ENCODE measurements around the gene OXCT2.
"Not testable (repeated sequence)": the region's sequence is repeated elsewhere in the genome, so short reads cannot be mapped to it uniquely, and the experiment has no call there.

The OXCT2 gene

DNA sequence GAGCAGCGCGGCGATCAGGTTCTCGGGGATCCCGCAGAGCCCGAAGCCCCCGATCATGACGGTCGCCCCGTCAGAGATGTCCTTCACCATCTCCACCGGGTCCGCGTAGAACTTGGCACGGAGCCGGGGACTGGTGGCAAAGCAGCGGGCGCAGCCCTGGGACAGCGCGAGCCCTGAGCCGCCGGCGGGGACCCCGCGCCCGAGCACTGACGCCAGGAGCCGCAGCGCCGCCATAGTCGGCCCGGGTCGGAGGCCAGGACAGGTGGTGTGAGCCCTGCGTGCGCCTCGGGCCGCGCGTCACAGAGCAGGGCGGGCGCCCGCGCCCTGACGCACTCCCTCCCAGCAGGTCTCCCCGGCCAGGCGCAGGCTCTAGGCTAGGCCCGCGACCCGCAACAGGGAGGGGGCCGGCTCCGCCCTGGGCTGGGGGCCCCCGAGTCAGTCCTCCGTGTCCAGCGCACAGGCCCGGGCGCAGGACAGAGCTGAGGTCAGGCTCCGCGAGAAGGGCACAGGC lies at the start of gene OXCT2:
Gene OXCT2 (minus strand): TSS at position 327 of the 511 bp plus-strand sequence. CDS start 93 bp downstream, at position 234.
- not testable (repeated sequence) for DNase-seq (ENCODE audit: low read depth)

DNA sequence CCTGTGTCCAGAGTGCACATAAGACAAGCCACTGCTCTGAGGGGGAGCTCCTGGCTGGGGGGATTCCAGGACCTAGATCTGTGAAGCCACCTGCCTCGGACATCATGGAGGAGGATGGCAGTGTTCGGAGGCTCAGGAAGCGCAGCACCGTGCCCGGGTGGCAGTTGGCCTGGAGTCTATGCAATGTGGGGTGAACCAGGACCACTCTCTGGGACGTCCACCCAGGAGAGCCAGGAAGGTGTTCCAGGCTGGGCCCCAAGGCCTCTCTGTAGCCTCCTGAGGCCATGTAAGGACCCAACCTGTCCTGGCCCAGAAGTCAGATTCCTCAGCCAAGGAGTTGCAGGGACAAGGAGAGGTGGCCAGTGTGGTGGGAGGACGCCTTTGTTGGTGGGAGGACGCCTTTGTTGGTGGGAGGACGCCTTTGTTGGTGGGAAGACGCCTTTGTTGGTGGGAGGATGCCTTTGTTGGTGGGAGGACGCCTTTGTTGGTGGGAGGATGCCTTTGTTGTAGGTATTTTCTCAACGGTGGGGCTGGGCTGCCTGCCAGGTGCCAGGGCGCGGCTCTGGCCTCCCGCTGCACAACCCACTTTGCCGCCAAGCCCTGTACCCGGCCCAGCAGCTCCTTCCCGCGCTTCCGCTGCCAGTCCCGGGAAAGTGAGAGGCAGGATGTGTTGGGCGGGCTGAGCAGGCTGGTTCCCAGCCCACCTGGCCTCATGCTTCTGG lies 48.1 kb upstream of the OXCT2 start:
- DNase-seq (ENCODE audit: low read depth): no peak

DNA sequence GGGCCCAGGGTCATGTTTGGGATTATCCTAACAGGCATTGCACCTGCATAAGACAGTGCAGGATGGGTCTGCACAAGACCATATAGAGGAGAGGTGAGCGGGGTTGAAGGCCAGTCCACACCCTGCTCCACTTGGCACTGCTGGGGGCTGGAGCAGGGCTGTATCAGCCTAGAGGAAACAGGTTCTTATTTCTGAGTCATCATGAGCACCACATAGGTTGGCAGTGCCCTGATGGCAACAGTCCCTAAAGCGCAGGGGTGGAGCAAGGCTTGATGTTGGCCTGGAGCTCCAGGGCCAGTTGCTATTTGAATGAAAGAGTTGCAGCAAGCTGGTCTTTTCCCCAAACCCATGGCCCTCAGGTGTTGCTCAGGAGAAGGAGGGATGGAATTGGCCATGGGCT lies 47.3 kb upstream of the OXCT2 start:
- DNase-seq (ENCODE audit: low read depth): no peak

DNA sequence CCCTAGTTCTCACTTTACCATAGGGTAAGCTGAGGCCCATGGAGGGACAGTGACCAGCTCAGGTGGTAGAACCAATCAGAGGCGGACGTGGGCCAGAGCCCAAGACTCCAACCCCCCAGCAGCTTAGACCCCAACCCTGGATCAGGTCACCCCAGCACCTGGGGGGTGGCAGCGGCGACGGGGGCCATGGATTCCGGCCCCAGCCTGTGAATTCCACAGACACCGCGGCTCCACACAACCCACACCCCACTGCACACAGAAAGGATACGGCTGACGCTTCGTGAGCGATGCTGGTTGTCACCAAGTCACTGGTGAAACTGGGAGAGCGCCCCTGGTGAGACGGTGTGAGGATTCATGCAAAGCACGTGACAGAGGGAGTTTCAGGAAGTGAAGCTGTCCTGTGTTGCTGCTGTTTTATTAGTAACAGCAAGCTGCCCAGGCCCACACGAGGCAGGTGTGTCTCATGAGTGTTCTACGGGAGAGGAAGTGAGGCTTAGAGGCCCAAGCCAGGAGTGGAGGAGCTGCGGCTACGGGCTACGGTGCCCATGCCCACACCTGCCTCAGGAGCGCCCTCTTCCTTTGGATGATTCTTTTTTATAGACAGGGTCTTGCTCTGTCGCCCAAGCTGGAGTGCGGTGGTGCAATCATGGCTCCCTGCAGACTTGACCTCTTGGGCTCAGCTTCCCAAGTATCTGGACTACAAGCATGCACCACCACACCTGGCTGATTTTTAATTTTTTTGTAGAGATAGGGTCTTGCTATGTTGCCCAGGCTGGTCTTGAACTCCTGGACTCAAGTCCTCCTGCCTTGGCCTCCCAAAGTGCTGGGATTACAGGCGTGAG lies 46.2 kb upstream of the OXCT2 start:
- not testable (repeated sequence) for DNase-seq (ENCODE audit: low read depth)

DNA sequence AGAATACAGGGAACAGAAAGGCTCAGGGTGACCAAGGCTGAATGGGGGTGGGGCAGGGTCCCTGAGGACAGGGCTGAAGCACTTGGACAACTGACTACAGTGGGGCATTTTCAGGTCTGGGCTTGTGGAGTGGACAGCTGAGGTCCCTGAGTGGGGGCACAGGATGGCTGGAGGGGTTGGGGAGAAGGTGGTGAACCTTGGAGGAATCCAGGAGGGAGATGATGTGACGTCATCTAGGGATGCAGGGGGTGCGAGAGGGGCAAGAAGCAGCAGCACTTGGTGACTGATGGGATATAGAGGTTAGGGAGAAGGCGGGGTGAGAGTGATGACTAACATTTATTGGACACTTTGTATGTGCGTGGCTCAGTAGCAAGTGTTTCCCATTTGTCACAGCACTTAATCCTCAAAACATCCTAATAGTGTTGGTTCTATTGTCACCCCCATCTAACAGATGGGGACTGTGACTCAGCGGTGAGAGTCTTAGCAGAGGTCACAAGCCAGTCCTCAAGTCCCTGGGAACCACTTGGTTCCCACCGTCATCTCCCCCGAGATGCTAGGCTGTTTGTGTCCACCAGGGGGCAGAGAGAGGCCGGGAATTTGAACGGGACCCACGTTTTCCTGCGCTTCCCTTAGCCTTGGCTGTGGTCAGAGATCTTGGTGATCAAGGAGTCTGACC lies 45.4 kb upstream of the OXCT2 start:
- peak; percentile 59 for DNase-seq (ENCODE audit: low read depth)

DNA sequence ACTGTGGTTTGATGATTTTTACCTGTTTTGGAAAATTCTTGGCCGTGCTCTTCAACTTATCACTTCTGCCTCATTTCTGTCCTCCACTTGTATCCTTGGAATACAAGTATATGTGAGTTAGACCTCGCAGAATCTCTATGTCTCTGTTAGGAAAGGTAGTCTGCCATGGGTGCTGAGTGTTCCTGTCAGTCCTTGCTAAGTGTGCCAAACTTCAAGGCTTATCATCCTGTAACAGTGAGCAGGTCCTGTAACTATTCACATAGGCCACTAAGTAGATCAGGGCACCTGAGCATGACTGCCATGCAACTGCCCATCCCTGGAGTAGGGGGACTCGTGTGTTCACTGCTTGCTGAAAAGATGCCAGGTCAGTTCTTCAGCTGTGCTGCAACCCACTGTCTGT lies 41.8 kb upstream of the OXCT2 start:
- DNase-seq (ENCODE audit: low read depth): no peak

DNA sequence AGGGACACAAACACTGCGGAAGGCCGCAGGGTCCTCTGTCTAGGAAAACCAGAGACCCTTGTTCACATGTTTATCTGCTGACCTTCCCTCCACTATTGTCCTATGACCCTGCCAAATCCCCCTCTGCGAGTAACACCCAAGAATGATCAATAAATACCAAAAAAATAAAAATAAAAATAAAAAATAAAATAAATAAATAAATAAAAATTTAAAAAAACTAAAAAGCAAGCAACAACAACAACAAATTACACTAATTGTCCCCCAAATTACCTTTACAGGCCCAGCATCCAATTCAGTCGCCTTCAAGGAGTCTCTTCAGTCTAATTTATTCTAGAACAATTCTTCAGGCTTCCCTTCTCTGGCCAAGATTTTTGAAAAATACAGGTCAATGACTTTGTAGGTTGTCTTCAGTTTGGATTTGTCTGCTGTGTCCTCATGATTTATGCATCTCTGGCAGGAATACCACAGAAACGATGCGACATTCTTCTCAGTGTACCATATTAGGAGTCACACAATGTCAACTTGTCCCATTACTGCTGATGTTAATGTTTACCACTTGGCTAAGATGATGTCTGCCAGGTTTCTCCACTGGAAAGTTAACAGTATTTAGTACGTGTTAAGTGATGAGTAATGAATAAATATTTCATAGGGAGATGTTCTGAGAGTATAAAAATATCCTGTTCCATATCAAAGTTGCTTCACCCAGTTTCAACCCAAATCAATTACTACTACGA lies 37.8 kb upstream of the OXCT2 start:
- no peak for DNase-seq (ENCODE audit: low read depth)

DNA sequence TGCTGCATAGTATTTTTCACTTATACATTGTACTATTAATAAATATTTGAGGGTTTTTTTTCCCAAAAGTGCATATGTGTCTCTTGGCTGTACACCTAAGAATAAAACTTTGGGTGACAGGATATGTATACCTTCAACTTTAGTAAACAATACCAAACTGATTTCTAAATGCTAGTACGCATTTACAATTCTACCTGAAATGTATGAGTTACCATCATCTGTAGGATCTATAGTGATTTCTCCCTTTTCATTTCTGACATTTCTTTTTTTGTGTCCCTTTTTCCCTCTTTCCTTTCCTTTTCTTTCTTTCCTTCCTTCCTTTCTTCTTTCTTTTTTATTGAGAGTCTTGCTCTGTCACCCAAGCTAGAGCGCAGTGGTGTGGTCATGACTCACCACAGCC lies 34.2 kb upstream of the OXCT2 start:
- DNase-seq (ENCODE audit: low read depth): no peak

DNA sequence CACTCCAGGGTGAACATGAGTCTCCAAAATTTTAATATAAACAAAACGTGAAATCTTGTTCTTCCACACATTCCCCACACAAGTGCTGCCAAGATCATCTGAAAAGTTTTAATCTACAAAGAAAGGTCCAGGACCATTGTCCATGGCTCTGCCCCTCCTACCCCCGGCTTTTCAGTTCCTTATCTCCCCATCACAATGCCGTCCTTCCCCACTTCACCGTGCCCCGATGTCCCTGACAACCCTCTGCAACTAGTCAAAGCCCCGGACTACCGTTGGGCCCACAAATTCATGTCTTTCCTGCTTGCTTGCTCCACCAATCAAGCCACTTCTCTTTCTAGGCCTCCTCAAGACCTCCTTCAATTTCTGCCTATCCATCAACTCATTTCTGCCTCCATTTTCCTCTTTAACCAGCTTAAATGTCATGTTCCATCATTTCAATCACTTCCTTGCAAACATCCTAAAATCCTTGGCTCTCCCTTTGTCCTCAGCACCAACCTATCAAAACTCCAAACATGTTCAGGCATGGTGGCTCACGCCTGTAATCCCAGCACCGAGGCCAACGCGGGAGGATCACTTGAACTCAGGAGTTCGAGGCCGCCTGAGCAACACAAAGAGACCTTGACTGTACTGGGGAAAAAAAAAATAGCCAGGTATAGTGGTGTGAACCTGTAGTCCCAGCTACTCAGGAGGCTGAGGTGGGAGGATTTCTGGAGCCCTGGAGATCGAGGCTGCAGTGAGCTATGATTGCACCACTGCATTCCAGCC lies 31.5 kb upstream of the OXCT2 start:
- DNase-seq (ENCODE audit: low read depth): no peak

DNA sequence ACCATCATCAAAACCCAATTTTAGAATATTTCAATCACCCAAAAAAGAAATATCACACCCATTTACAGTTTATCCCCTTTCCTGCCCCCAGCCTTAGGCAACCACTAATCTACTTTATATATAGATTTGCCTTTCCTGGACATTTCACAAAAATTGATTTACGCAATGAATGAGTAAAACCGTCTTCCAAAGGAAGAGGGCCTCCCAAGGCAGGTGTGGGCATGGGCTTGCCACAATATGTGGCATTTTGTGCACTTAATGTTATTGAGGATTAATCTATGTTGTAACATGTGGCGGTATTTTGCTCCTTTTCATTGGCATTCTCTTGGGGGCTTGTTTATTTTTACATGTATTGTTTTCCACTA lies 29.3 kb upstream of the OXCT2 start:
- DNase-seq (ENCODE audit: low read depth): no peak

DNA sequence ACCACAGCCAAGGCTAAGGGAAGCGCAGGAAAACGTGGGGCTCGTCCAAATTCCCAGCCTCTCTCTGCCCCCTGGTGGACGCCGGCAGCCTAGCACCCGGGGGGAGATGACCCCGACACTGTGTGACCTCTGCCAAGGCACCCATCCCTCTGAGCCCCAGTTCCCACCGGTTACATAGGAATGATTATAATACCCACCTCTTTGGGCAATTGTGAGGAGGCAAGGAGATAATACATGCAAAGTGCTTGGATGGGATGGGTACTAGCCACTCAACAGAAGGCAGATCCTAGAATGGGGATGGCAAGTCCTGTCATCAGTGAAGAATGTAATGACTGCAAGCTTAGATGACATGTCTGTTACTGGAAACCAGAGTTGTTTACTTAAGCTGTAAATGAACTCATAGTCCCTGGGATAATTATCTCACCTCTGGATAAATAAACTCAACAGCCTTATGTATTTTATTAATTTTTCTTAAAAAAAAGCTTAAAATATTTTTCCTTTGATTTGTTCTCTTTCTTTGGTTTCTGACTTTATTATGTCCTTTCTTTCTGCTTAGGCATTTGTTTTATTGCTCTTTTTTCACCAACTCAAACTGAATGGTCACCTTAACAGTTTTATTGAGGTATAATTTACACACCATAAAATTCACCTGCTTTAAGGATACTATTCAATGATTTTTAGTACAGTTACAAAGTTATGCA lies 28.8 kb upstream of the OXCT2 start:
- DNase-seq (ENCODE audit: low read depth): peak; percentile 61

DNA sequence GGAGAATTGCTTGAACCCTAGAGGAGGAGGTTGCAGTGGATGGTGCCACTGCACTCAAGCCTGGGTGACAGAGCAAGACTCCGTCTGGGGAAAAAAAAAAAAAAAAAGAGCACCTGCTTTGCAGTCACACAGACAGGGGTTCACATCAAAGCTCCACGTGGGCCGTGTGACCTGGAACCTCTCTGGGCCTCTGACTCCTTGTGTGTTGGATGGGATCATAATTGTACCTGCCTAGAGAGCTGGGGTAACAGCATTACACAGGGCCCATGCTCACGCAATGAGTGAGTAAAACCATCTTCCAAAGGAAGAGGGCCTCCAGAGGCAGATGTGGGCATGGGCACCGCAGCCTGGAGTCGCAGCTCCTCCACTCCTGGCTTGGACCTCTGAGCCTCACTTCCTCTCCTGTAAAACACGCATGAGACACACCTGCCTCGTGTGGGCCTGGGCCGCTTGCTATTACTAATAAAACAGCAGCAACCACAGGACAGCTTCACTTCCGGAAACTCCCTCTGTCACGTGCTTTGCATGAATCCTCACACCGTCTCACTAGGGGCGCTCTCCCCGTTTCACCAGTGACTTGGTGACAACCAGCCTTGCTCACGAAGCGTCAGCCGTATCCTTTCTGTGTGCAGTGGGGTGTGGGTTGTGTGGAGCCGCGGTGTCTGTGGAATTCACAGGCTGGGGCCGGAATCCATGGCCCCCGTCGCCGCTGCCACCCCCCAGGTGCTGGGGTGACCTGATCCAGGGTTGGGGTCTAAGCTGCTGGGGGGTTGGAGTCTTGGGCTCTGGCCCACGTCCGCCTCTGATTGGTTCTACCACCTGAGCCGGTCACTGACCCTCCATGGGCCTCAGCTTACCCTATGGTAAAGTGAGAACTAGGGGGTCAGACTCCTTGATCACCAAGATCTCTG lies 28.0 kb upstream of the OXCT2 start:
- peak; percentile 12 for DNase-seq (ENCODE audit: low read depth)

DNA sequence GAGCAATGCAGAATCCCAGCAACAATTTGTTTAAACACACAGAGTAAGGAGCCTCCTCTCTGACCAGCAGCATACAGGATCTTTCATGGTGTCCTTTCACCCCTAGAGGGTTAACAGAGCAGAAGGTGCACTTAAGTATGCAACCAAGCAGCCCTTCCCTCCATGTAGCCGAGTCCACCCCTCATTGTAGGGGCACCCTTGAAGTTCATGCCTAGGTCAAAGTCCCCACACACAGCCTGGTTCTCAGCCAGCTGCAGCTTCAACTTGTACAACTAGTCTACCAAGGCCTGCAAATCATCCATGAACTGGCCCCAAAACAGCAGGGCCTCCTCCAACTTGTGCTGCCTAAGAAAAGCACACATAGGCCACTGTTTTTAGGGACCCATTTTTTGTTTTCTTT lies 24.5 kb upstream of the OXCT2 start:
- no peak for DNase-seq (ENCODE audit: low read depth)

DNA sequence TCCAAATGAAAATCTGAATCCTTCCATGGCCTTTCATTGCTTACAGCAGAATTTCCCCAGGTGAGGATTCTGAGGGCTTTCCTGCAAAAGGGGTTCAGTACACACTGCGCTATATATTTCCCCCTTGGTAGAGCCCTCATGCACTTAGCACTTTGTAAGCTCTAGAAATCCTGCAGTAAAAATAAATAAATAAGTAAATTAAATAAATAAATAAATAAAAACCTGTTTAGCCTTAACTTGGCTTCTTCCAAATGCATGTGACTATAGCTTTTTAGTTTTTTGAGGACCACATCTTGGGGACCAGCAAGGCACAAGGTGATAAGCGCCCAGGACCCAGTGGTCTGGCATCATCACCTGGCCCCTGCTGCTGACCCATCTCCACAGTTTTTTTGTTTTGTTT lies 20.7 kb upstream of the OXCT2 start:
- no peak for DNase-seq (ENCODE audit: low read depth)

DNA sequence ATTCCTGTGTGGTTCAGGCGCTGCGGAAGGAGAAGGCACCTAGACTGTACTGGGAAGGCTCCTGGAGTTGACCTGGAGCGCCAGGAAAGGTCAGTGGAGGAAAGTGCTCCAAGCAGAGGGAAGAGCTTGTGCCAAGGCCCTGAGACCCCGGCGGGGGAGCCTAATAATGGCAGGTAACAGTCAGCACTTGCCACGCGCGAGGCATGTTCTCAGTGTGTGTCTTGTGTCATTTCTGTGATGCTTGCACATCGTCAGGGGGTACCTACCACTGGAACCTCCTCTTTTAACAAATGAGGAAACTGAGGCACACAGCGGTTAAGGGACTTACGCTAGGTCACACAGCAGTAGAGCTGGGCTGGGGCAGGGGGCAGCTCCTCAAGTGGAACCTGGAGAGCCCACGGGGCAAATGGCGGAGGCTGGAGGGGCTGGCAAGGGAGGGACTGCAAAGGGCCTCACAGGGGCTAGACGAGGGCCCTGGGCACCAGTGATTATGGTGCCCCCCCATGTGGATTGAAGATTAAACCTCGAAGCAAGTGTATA lies 18.5 kb upstream of the OXCT2 start:
- no peak for DNase-seq (ENCODE audit: low read depth)

DNA sequence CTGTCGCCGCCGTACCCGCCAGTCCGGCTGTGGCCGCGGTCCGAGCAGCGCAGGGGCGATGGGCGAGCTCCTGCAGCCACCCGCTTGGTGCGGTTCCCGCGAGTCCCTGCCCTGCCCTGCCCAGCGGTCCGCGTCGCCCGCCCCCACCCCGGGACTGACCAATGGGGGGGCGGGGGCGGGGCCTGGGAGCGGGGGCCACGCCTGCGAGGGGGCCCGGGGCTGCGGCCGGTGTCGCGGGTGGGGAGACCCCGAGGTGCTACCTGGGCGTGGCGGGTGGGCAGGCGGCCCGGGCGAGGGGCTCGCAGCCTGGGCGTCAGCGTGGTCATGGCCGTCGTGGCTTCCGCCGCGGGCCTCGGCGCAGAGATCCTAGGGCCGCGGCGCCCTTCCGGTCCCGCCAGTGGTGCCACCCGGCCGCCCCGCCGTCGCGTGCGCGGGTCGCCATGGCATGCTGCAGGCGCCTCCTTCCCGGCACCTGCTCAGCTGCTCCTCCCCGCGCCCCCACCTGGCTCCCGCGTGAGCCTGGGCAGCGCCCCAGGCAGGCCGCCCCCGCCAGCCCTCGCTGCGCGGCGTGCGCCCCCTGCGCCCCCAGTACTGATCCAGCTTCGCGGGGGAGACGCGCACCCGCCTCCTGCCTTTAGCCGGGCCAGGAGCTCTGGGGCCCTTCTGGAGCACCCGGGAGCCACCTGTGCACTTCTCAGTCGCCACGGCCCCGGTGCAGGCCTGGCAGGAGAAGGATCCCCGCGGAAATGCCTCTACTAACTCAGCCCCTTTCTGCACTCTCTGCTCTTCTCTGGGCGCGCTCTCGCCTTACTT lies 17.8 kb upstream of the OXCT2 start, which contains the start of gene BMP8B:
Gene BMP8B (minus strand): TSS at position 108 of the 813 bp plus-strand sequence. CDS start 380 bp downstream, outside the sequence.
- DNase-seq (ENCODE audit: low read depth): no peak

DNA sequence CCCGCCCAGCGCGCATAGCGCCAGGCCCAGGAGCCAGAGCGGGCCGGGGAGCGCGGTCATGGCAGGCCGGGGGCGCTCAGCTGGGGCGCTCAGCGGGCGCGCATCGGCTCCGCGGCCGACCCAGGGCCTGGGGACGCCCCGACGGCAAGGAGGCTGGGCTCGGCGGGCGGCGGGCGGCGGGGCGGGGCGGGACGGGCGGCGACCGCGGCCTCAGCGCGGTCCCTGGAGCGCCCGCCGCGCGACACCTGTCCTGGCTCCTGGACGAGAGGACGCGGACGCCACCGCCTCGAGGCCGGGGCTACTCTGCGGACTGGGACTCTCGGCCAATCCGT lies 17.2 kb upstream of the OXCT2 start:
- no peak for DNase-seq (ENCODE audit: low read depth)

DNA sequence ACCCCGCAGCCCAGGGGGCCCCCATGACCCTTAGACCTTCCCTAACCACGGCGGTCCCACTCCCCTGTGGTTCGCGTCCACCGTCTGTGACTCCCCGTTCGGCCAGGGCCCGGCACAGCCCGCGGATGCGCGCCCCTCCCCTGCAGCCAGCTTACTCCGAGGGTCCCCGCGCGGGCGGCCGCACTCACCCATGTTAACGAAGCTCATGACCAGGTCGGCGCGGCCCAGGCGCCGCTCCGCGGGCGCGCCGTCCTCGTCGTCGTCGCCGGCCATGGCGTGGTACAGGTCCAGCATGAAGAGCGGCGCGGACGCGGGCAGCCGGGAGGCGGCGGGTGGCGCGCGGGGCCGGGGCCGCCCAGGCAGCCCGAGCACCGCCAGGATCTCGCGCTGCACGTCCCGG lies 16.8 kb upstream of the OXCT2 start:
- not testable (repeated sequence) for DNase-seq (ENCODE audit: low read depth)

Data from GM04503 (cell line).